Stimulated activated CD8-positive, alpha-beta memory T cell treated with anti-CD3 and anti-CD28 coated beads, Interleukin-12 subunit alpha, Interleukin-12 subunit beta, amount 100 ng/mL, for 24 hours (primary cell): ENCODE results near the gene TENM4.

Experiments
- DNase-seq: peaks from one replicate; pipeline ENCODE4 v3.0.0-alpha.2; 2020; ENCODE audit errors: extremely low read depth

Gene TENM4

DNA sequence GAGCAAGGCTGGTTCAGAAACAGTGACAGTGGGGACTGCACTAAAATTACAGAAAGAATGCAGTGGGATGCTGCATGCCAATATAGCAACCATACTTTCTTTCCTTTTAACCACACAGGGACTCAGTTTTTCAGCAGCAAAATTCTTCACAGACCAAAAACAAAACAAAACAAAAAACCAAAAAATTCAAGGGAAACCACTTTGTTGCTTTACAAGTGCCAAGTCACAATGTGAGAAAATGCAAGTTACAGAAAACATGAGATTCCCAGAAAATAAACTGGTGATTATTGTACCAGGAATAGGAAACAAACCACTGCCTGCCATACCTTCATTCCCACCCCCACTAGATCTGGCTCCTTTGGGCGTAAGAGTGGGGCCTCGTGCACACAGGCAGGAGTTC lies 52.6 kb downstream of the TENM4 start:
- DNase-seq, result no peak

DNA sequence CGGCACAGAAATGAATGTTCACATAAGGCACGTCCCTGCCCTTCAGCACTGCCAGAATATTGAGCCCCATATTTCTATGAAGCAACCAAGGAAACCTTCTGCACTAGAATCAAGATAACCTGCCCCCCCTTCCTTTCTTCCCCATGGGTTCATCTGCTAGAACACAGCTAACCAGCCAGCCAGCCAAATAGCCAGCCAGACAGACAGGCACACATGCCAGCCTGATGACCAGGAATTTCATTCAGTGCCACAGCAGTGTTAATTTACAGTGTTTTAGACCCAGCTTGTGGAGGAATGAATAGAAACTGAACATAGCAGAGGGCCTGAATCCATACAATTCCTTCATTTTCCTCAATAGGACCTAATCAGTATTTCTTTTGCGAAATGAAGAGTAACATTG lies 57.0 kb downstream of the TENM4 start:
- DNase-seq, result no peak

DNA sequence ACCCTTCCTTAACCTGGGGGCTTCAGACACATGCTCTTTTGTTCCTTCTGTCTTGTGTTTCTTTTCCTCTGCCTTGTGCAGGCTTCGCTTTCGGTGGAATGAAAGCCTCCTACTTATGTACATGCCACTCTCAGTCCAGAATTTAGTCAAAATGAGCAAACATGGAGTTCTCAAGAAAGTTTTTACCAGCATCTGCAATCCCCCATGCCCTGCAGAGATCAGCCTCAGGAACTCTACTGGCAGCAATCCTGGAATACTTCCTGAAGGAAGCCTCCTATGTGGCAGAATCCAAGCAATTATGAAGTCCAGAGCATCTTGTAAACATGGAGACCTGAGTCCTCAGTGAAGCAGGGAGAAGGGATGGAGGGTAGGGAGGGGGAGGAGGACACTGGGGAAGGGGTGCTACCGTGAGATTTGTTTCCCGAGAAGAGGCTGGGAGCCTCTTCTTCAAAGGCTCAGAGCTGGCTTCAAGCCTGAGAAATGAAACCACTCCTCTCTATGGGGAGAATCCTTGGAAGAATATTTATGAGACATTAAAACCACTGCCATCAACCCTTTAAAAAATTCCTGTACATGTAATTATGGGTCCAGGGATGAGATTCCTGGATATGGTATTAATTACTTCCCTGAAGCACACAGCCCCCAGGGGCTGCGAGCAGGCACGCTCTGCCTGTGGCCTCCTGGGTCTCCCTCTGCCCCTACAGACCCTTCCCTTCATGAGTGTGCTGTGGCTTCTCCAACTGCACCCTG lies 58.4 kb downstream of the TENM4 start:
- no peak for DNase-seq

DNA sequence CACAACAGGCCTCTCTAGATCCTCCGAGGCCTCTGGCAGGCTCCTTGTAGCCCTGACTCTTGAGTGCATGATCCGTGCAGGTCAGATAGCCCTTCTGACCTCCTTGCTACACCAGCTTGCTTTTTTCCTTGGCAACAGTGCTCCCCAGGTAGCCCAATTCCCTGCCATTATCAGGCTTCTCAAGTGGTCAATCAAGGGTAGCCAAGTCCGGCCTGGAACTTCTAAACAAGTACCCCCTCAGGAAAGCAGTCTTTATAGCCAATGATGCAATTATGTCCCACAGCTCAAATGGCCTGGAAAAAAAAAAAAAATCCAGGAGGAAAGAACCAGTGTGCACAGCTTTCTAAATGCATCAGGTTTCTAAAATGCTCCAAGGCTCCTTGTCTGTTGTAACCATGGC lies 59.8 kb downstream of the TENM4 start:
- DNase-seq, result no peak

DNA sequence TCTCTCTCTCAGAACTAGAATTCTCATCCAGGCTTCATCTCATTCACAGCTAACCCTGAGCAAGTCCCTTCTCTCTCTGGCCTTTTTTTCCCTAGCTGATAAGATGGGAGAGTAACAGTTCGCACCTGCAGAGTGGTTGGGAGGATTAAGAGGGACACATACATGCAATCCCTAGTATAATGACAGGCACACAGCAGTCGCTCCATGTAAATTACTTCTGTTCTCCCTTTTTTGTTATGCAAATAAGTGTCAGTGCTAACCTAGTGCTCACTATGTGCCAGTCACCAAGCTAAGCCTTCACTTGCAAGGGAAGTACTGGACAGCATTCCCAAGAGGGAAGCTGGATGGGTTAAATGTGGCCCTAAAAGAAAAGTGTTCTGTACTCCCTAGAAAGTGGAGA lies 63.4 kb downstream of the TENM4 start:
- no peak for DNase-seq

DNA sequence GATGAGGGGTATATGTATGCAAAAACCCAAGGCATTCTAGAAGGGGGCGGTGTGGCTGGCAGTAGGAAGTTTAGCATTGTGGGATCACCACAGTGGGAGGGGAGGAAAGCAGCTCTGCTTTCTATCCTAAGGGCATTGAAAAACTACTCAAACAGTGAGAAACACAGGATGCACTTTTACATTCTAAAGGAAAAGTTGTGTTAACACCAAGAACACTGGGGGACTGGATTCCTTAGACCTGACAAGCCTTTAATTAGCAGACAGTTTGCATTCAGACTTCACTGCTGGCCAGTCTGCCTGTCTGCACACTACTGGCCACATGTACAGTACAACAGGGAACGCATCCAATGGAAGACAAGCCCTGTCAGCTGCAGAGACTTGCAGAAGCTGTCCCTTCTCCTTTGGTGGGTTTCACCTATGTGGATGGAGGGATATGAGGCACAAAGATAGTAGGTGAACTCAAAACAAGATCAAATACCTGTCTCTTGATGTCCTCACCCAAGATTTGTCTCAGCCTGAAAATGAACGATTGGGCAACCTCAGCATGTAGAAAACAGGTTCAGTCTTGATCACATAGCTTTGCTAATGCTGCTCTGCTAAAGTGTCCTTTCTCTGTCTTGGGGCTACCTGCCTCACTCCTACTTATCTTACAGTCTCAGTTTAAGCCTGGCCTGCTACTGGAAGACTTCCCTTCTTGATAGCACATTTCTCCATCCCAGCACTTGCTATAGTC lies 64.8 kb downstream of the TENM4 start:
- DNase-seq, result no peak

DNA sequence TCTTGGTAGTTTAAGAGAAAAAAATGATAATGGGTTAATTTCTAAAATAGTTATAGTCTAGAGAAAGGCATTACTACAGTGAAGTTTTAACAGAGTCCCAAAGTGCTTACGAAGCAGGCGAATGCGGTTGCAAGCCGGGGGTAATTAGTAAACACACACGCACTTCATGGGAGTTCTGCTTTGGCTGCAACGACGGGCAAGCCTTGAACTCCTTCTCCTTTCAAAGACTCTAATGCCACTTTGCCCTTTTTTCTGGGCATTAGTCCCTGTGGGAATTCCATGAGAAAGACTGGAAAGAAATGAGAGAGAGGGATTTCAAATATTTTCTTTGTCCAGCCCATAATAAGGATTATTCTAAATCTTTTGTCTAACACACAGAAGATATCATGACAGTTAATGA lies 66.1 kb downstream of the TENM4 start:
- no peak for DNase-seq

DNA sequence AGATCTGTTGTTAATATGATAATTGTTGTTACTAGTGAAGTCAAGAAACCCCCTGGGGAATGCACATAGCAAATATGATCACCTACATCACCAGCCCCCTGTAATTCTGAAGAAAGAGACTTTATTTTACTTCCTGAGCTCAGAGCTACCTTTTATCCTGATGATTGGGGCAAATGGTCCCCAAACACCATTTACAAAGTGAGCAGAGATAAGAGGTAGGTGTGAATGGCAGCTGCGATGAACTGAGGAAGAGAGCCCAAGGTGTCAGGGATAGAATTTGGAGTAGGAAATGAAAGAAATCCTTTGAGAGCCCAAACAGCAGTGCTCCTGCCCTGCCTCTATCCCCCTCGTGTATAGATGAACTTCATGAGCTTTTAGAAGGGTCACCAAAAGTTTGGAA lies 69.1 kb downstream of the TENM4 start:
- DNase-seq, result no peak

DNA sequence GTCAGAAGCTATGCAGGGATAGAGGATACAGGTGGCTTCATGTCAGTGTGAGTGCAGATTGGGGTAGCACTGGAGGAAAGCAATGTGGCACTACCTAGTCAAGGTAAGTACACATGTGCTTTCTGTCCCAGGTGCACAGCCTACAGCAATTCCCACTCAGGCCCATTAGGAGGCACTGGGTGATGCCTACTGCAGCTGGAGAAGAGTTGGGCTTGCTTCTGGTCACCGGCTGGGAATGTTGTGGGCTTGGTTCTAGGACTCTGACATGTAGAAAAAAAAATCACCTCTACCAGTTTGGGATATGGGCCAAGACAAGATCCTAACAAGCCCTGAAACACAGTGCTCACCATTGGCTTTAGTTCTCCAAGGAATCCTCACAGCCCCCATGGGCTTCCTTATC lies 69.7 kb downstream of the TENM4 start:
- DNase-seq, result no peak

DNA sequence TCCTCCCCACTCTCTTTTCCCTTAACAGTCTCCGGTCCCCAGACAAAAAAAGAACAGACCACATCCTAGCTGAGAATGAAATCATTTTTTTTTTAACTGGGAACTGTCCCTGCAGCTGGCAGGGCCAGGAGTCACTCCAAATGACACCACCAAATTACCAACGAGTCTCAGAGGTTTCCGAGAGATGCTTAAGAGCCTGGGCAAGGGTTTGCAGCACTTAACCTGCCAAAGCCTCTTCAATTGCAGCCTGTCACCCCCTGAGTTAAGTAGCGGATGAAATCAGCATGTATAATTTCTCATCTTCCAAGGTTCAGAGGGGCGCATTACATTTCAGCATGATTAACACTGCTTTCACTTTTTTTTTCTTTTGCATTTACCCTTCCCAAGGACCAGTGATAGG lies 71.8 kb downstream of the TENM4 start:
- no peak for DNase-seq

DNA sequence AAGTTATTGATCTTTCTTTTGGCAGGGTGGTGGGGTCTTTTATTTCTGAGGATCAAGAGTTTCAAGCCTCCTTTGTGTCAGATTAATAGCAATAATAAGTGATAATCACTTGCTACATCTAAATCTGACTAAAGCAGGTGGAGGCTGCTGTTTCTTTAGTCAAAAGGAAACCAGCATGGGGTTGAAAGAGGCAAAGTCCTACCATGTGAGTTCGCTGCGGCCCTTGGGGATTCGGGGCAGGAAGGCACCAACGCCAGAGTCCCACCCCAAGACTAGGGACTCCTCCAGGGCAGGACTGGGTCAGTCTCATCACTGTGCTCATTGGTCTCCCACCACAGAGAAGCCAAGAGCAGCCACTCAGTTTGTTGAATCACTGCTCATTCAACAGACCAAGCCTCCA lies 73.0 kb downstream of the TENM4 start:
- no peak for DNase-seq

DNA sequence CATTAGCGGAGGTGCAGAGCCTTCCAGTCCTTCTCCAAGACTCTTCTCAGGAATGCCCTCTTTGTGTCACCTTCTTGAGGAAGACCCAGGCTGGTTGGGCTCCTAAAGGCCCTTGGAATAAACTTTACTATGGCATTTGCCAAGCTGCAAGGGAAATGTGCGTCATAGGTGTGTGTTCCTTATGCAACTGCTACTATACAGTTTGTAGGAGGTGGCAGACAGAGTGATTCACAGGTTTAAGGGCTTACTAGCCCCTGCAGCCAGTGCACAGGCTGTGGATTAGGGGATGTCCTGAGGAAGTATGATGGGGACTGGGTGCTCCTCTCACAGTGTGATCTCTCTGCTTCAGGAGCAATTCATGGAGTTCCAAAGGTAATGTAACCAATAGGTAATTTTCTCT lies 74.6 kb downstream of the TENM4 start:
- DNase-seq, result no peak

DNA sequence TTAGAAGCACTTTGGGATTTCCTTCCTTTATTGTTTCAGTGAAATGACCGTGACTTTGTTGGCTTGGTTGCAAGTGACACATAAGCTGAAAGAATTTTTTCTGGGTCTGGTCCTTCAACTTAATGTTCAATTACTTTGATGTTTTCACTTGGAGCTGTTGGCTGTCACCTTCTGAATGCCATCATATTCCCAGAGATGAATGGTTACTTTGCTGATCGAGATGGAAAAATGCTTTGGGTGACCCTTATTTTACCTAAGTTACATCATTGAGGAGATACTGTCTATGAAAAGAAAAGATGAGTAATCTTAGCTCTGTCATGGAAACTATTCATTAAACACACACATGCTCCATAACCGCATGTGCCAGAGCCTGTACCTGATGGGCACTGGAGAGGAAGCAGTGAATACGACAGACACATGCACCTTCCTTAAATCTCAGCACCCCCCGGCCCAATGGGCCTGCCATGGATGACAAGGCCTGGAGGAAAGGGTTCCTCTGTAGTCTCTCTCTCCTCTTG lies 76.9 kb downstream of the TENM4 start:
- no peak for DNase-seq

DNA sequence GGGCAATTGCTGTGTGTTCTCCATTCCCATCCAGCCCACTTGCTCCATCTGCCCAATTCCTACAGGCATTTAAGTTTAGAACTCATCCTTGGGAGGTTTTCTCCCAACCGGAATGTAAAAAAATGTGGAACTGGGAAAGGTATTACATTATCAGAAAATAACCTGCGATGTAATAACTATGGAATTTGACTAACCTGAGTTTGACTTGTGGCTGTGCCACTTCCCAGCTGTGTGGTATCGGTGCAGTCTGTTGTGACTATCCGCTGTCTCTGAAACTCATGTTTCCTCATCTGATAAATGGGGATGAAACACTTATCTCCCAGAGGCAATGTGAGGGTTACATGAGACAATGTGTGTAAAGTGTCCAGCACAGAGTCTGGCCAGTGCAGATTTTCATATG lies 77.6 kb downstream of the TENM4 start:
- no peak for DNase-seq

DNA sequence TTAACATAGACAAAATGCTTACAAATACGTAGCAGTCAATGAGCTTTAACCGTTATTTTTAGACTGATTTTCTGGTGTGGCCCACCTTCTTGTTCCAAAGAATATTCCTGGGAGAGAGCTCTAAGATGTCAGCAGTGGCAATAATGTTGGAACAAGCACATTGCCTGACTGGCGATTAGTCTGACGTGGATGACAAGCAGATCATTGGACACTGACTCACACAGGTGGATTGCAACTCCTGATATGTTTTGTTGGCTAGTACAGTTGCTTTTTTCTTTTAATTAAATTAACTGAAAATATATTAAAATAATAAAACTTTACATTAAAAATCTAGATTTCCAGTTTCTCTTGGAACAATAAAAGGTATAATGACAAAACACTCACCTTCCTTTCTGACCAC lies 78.0 kb downstream of the TENM4 start:
- DNase-seq, result no peak

DNA sequence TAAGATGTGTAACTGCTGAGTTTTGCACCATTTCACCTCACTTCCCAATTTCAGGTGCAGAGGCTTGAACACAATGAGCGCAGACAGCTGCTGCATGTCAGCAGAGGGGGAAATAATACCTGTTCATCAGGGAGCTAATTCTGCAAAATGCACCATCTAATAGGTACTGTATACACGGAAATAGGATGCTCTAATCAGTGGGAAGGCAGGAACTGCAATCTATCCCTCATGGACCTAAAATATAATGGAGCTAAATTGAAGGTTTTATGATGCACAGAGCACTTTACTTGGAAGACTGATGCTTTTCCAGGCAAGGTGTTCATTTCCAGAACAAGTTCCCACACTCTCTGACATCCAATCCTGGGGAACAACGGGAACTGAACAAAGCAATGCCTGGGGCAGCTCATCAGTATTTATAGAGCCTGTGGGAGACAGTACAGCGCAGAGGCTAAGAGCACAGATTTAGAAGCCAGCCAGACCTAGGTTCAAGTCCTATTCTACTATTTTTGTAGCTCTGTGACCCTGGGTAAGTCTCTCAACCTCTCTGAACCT lies 78.5 kb downstream of the TENM4 start:
- DNase-seq, result no peak

DNA sequence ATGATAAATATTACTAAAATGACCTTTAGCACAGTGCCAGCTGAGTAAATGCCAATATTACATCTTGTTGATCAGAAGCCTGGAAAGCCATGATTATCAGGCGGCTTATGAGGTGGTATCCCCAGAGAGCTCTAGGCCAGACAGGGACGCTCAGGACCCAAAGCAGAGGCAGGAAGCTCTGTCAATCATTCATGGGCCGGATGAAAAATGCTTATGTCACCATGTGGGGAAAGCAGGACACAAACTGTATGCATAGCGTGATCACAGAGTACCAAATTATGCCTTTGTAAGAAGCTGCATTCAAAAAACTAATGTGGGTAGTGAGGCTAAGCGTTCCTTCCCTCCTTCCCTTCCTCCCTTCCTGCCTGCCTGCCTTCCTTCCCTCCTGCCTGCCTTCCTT lies 82.6 kb downstream of the TENM4 start:
- no peak for DNase-seq

DNA sequence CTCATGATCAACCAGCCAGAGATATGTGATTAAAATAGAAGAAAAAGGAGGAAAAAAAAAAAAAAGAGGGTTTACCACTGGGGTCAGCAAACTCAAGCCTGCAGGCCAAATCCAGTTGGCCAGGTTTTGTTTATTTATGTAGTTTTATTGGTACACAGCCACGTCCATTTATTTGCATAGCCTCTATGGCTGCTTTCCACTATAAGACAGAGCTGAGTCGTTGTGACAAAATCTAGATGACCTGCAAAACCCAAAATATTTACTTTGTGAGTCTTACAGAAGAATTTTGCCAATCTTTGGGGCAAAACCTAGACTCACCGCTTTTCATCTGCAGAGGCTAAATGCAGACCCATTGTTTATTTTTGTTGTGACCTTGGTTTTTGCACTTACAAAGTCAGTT lies 87.1 kb downstream of the TENM4 start:
- DNase-seq, result no peak

DNA sequence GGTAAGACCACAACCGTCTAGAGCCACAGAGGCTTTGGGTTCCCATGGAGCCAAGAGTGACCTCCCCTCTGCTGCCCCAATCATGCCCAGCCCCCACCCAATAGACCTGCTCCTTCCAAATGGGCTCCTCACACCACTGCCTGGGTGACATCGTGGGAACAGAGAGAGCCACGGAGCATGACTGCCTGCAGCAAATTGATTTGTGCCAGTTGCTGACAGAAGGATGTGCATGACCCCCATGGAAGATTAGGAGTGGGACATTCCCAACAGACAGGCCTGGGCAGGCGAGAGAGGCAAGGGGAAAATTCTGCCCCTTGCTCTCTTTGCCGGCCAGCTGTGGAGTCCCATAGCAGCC lies 88.5 kb downstream of the TENM4 start:
- no peak for DNase-seq

DNA sequence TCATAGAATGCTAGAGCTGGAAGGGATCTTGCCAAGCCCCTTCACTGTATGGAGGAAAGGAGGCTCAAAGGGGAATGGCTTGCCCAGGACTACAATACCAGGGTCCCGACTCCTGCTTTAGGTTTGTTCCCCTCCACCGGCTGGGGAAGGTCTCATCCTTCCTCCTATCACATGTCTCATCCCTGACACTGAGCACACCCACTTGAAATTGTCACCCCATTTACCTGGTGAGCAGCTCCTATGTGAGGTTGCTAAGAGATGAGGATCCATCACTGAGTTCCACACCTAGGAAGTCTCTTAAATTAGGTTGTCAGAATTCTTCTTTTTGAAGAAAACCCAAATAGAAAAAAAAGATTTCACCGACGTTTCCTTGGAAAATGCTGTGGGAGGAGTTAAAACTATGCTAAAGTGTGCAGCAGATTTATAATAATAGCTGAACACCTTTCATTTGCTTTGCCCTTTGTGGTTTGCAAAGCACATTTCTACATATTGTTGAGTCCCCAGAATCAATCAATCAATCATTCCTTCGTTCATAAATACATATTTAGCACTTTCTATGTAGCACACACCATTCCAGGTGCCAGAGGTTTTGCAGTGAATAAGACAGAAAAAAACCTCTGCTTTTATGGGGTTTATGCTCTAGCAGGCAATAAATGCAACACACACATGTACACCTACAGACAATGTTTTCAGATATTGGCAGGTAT lies 91.7 kb downstream of the TENM4 start:
- DNase-seq, result no peak

DNA sequence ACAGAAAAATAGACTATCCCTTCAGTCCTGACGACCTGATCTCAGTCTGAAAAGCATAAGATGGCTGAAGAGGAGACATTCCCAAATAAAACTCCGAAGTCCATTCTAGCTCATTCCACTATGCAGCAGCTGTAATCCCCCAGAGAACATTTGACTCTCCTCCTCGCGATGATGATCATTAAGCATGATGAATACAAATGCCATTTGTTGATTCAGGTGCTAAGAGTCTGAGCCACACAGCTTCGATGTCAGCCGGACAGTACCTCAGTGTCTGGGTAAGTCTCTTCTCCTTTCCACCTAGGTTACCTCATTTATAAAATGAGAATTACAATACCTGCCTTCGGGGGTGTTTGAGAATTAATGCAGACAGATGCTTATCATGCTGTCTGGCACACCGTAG lies 94.8 kb downstream of the TENM4 start:
- no peak for DNase-seq

DNA sequence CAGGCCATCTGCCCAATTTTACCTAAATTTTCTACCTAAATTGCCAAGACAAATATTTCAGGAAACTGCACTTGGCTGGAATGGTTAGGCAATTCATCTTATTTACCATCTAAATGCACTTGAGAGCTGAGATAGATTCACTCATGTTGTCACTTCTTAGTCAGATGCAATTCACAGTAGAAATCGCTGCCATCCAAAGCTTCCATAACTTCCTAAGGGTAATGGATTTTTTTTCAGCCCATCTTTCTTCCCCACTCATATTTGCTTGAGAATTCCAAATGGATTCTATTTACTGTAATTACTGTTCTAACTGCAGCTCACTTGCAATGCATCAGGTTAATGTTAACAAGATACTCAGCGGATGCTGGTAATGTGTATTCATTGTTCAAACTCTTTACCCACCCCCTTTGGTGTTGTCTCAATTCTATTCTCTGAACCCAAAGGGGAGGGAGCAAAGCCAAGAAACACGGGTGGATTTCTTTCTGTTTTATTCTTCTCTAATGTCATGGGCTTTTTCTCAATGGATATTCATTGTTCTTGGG lies 96.0 kb downstream of the TENM4 start:
- DNase-seq, result no peak
